ENCODE data around the gene TECPR1. TPM values are rescaled to one million over a fixed set of nuclear protein-coding genes. Genes with fewer than 3 reads are reported as not detected.

TECPR1 gene
- total RNA-seq, 1 donor from 2014 or later: 20.9 TPM

- intact Hi-C loops (cut with DNase I): loop anchor here (10.0 kb wide), 1 partner anchor 1932 kb away; the partner anchor contains the start of gene SLC25A13
- DNase-seq (ENCODE audit: missing footprints): no peak
- no peak for ATAC-seq
Measured at GRCh38 chr7:98256431-98256830, 4.4 kb upstream of the TECPR1 start.

GRCh38 chr7:98254951-98255610, 3.0 kb upstream of the TECPR1 start:
- DNase-seq (ENCODE audit: missing footprints): no peak
- no peak for ATAC-seq
- intact Hi-C loops (cut with DNase I): loop anchor here (10.0 kb wide), 1 partner anchor 1930 kb away; the partner anchor contains the start of gene SLC25A13

- intact Hi-C loops (cut with DNase I): loop anchor here (10.0 kb wide), 1 partner anchor 1930 kb away; the partner anchor contains the start of gene SLC25A13
- DNase-seq (ENCODE audit: missing footprints): no peak
- no peak for ATAC-seq
Measured at GRCh38 chr7:98254516-98254915, 2.5 kb upstream of the TECPR1 start.

GRCh38 chr7:98252425-98253054, 508 bp upstream of the TECPR1 start:
- intact Hi-C loops (cut with DNase I): loop anchor here (2.0 to 10.0 kb wide), 2 partner anchors 28 to 1928 kb away; partner anchors contain the start of genes BRI3 and SLC25A13
- ATAC-seq (no peak), DNase-seq (ENCODE audit: missing footprints) (no peak)

GRCh38 chr7:98251231-98251600, 816 bp downstream of the TECPR1 start:
- intact Hi-C loops (cut with DNase I): loop anchor here (10.0 kb wide), 1 partner anchor 1926 kb away; the partner anchor contains the start of gene SLC25A13
- DNase-seq (ENCODE audit: missing footprints) (no peak), ATAC-seq (no peak)

- DNase-seq (ENCODE audit: missing footprints) (no peak), ATAC-seq (no peak)
- intact Hi-C loops (cut with DNase I): loop anchor here (10.0 kb wide), 1 partner anchor 1926 kb away; the partner anchor contains the start of gene SLC25A13
Measured at GRCh38 chr7:98250789-98251188, 1.2 kb downstream of the TECPR1 start.

- intact Hi-C loops (cut with DNase I): loop anchor here (10.0 kb wide), 1 partner anchor 144 kb away; the partner anchor contains the start of gene LMTK2
- no peak for ATAC-seq
- DNase-seq (ENCODE audit: missing footprints): no peak
Measured at GRCh38 chr7:98249106-98249505, 2.9 kb downstream of the TECPR1 start.

- intact Hi-C loops (cut with DNase I): loop anchor here (10.0 kb wide), 1 partner anchor 143 kb away; the partner anchor contains the start of gene LMTK2
- DNase-seq (ENCODE audit: missing footprints): no peak
- ATAC-seq: no peak
Measured at GRCh38 chr7:98248156-98248555, 3.9 kb downstream of the TECPR1 start.

- intact Hi-C loops (cut with DNase I): loop anchor here (10.0 kb wide), 1 partner anchor 140 kb away; the partner anchor contains the start of gene LMTK2
- ATAC-seq (no peak), DNase-seq (ENCODE audit: missing footprints) (no peak)
Measured at GRCh38 chr7:98244871-98245270, 7.2 kb downstream of the TECPR1 start.

- DNase-seq (ENCODE audit: missing footprints): no peak
- no peak for ATAC-seq
- intact Hi-C loops (cut with DNase I): loop anchor here (10.0 kb wide), 1 partner anchor 138 kb away; the partner anchor contains the start of gene LMTK2
Measured at GRCh38 chr7:98242934-98243333, 9.1 kb downstream of the TECPR1 start.

- no peak for ATAC-seq
- DNase-seq (ENCODE audit: missing footprints): no peak
- intact Hi-C loops (cut with DNase I): loop anchor here (10.0 kb wide), 1 partner anchor 138 kb away; the partner anchor contains the start of gene LMTK2
Measured at GRCh38 chr7:98242342-98242741, 9.7 kb downstream of the TECPR1 start.

GRCh38 chr7:98241674-98242241, 10.3 kb downstream of the TECPR1 start:
- ATAC-seq (no peak), DNase-seq (ENCODE audit: missing footprints) (no peak)

GRCh38 chr7:98240961-98241673, 10.9 kb downstream of the TECPR1 start:
- DNase-seq (ENCODE audit: missing footprints): no peak
- no peak for ATAC-seq
- intact Hi-C loops (cut with DNase I): loop anchor here (10.0 kb wide), 1 partner anchor 136 kb away; the partner anchor contains the start of gene LMTK2

More at GRCh38 chr7:98241674-98242241, 10.3 kb downstream of the TECPR1 start:
- intact Hi-C loops (cut with DNase I): loop anchor here (10.0 kb wide), 1 partner anchor 137 kb away; the partner anchor contains the start of gene LMTK2

GRCh38 chr7:98238976-98239375, 13.1 kb downstream of the TECPR1 start:
- no peak for ATAC-seq
- intact Hi-C loops (cut with DNase I): no loop called here
- no peak for DNase-seq (ENCODE audit: missing footprints)

GRCh38 chr7:98238076-98238475, 14.0 kb downstream of the TECPR1 start:
- intact Hi-C loops (cut with DNase I): no loop called here
- ATAC-seq: no peak
- DNase-seq (ENCODE audit: missing footprints): no peak

GRCh38 chr7:98236355-98237185, 15.5 kb downstream of the TECPR1 start:
- DNase-seq (ENCODE audit: missing footprints) (no peak), ATAC-seq (no peak)
- intact Hi-C loops (cut with DNase I): no loop called here

GRCh38 chr7:98235901-98236300, 16.1 kb downstream of the TECPR1 start:
- intact Hi-C loops (cut with DNase I): no loop called here
- ATAC-seq (no peak), DNase-seq (ENCODE audit: missing footprints) (no peak)
